K562 treated with DMSO at 1 percent for 48 hours (cell line): ENCODE data around the gene YY2. TPM values are rescaled to one million over a fixed set of nuclear protein-coding genes. Genes with fewer than 3 reads are reported as not detected.

ENCODE experiments used
- total RNA-seq: library from RNA; unstranded; fragments of 300-600 nt; gene quantifications from 2 replicates; pipeline ENCODE4 v1.2.3, GENCODE V29; 2022; ENCODE audit warnings: low replicate concordance; ENCODE audit errors: extremely low read depth

The YY2 gene
- not detected in 2 replicates for total RNA-seq

DNA sequence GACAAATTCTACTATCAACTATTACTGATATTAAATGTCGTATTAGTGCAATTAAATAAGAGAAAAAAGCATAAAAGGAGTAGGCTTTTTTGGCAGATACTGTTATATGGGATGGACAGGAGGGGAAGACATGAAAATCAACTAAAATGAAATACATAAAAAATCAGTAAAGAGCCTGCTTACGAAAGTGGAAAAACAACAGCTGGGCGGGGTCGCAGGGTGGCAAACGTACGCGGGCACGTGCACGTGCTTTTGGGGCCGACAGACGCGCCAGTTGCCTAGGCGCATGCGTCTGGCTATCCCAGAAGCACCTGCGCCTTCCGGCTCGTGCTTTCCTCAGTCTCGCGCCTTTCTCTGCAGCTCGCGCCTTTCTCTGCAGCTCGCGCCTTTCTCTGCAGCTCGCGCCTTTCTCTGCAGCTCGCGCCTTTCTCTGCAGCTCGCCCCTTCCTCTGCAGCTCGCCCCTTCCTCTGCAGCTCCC, at the start of gene YY2:
Gene YY2 (plus strand): TSS at position 51 of the 479 bp plus-strand sequence. CDS start 498 bp downstream, outside the sequence.

DNA sequence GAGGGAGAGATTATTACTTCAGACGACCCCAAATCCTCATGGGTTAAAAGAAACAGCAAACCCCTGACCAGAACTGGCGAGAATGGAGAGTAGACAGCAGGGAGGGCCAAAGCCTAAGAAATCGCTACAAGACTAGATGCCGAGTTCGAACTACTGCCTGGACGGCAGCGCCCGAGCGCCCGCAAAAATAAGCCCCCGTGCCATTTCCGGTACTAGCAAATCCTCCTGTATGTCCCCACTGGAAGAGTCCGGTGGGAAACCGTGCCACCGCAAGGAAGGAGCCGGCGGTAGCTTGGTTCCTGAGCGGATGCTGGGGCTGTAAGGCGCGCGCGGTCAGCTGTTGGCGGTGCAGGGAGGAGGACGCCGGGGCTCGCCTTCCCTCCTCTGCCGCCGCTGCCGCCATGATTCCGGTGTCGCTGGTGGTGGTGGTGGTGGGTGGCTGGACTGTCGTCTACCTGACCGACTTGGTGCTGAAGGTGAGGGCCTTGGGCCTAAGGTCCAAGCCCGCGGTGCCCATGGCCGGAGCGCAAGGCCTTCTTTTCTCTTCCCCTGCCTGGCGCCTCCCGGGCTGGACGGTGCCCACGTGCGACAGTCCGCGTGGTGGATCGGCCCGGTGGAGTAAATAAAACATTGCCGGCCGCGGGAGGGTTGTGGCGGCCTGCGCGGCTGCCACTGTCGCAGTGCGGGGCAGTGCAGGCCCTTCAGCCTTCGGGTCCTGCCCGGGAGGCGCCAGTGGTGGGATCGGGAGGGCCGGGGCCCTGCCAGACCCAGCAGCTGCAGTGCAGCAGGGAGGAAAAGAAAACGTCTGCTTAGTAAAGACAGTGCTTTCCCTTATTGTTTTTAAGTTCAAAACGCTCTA, 16.2 kb upstream of the YY2 start, which contains the start of gene MBTPS2:
Gene MBTPS2 (plus strand): TSS at position 284 of the 859 bp plus-strand sequence. CDS start 118 bp downstream, at position 402.

Other genes with a start within 250 kb of the YY2 start
- not detected in 2 replicates for gene KLHL34, start 197.7 kb upstream of the YY2 start, total RNA-seq
- gene SMPX, start 97.9 kb upstream of the YY2 start, total RNA-seq: not detected in 2 replicates
- gene MBTPS2, start 16.4 kb upstream of the YY2 start, total RNA-seq: not detected in 2 replicates
- not detected in 2 replicates for gene SMS, start 84.7 kb downstream of the YY2 start, total RNA-seq
- gene PHEX, start 176.3 kb downstream of the YY2 start, total RNA-seq: not detected in 2 replicates